GM12892 (cell line): ENCODE measurements around the gene FNDC3A.

Experiments used
- POLR2A ChIP-seq: IDR thresholded peaks from 2 replicates; pipeline ENCODE4 v1.6.1; 2011; ENCODE audit warnings: low read depth, low read length, control low read depth
- POLR2AphosphoS5 ChIP-seq: IDR thresholded peaks from 2 replicates; pipeline ENCODE4 v1.6.1; 2011; ENCODE audit warnings: low read depth, low read length, control low read depth
- TAF1 ChIP-seq: IDR thresholded peaks from 2 replicates; pipeline ENCODE4 v1.6.1; 2011; ENCODE audit warnings: low read depth, mild to moderate bottlenecking, control low read depth, low read length, borderline replicate concordance

DNA sequence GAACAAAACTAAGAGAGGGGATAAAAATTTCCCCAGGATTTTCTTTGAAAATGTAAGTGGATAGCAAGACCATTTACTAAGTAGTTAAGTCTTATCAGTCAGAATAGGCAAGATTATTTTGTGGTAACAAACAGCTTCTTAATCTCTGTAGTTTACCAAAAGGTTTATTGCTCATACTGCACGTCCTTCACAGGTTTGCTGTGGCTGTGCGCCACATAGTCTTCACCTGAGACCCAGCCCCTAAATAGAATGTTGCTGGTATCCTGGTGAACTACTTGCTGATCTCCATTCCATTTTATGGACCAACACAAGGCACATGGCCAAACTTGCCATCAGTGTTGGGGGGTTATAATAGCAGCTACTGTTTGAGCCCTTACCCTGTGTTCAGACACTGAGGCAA is 44.6 kb downstream of the FNDC3A start:
- no peak for TF ChIP-seq POLR2A
- TF ChIP-seq POLR2AphosphoS5: no peak
- no peak for TF ChIP-seq TAF1
